ENCODE results near the gene CAPZA1.

The CAPZA1 gene

DNA sequence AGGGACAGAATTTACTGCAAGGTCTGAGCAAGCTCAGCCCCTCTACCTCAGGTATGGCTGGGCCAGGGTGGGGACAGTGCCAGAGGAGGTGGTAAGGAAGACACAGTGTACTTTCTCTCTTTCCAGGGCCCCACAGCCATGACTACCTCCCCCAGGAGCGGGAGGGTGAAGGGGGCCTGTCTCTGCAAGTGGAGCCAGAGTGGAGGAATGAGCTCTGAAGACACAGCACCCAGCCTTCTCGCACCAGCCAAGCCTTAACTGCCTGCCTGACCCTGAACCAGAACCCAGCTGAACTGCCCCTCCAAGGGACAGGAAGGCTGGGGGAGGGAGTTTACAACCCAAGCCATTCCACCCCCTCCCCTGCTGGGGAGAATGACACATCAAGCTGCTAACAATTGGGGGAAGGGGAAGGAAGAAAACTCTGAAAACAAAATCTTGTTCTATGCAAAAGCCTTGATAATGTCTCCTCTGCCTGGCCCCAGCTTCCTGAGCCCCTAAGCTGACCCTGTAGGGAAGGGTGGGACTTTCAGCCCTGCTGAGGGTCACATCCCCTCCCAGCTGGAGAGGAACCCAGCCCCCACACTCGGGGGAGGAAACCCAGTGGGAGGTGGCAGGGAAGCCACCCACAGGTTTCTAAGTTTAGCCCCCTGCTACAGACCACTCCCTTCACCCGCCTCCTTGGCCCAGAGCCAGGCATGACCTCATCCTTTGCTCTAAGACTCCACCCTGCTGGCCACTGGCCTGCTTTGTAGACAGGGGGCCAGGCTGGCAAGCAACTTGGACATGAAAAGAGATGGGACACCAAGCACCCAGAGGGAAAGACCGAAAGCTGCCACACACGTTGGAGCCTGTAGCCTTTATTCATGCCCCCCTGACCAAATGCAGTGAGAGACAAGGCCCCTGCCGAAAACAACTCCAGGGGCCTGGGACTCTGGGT, 80.9 kb downstream of the CAPZA1 start:
- peak in 55 of 58 donors; percentile 20 to 96 (median 76) for DNase-seq

DNA sequence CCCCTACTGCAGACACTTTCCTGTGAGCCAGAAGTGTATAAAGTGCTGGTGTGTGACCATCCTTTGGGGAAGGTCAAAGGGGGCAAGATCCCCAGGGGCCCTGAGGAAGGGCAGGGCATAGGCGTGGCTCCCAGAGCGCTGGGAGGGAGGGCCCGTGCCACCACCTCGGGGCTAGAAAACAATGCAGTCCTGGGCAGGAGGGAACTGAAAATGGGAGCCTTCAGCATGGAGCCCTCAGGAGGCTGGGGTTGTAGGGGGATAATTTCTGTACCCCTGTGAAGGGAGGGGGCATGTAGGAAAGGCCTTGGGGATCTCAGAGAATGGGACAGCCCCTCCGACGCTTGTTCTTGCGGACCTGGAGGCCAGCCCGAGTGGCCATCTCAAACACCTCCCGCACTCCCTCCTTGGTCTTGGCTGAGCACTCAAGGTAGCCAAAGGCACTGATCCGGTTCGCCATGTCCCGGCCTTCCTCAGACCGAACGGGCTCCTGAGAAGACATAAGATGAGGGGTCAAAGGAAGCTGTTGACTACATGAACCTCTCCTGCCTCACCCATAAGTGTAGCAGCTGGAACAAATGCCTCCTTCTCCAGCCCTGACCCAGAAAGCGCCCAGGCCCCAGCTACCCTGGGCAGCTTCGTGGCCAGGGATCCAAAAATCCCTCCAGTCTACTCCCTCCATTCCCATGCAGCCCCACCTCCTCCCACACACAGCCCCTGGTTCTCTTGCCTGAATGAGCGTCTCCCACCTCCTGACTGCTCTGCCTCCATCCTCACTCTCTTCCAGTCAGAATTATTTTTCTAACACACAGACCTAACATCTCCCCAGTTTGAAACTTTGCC, 81.8 kb downstream of the CAPZA1 start:
- no peak for DNase-seq

DNA sequence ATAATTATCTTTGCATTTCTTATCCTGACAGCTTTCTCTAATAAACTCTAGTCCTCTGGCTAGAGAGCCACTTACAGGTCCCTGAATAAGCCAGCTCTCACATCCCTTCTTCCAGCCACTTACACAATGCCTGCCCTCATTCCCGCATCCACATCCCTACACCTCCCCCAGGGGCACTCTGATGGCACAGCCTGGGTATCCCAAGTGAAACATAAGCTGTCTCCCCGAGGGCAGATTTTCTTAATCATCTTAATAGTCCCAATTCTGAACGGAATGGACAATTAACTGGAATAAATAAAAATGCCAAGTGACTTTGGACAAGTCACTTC, 82.4 kb downstream of the CAPZA1 start:
- no peak for DNase-seq

DNA sequence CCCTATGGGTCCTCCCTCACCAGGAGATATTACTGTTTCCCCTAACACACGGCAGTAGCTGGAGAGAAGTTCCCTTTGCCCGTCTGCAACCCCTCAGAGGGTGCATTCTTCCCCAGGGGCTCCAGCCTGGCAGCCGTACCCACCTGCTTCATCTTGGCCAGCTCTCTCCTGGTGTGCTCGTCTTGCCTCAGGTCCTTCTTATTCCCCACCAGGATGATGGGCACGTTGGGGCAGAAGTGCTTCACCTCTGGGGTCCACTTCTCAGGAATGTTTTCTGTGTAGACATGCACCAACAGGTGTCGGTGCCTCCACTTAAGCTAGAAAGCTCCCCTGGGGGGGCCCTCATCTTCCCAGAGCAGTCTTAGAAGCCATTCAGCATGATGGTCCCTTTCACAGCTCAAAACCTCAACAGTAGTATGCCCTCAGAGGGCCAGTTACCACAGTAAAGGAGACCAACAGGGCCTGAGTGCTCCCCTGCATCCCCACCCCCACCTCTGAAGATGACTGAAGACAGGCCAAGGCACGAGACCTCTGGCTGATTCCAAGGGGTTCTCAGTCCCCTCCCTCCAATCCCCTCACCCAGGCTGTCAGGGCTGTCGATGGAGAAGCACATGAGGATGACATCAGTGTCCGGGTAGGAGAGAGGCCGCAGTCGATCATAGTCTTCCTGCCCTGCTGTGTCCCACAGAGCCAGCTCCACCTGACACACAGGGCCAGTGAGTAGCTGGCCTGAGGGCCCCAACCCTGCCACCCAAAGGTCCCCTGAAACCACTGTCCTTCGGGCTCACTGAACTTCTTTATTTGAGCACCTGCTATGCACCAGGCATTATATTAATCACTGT, 83.0 kb downstream of the CAPZA1 start:
- DNase-seq: peak in 3 of 58 donors; percentile 5 to 25 (median 15)

- no peak for DNase-seq
These were observed 84.1 kb downstream of the CAPZA1 start for GRCh38 chr1:112703706-112704105.

DNA sequence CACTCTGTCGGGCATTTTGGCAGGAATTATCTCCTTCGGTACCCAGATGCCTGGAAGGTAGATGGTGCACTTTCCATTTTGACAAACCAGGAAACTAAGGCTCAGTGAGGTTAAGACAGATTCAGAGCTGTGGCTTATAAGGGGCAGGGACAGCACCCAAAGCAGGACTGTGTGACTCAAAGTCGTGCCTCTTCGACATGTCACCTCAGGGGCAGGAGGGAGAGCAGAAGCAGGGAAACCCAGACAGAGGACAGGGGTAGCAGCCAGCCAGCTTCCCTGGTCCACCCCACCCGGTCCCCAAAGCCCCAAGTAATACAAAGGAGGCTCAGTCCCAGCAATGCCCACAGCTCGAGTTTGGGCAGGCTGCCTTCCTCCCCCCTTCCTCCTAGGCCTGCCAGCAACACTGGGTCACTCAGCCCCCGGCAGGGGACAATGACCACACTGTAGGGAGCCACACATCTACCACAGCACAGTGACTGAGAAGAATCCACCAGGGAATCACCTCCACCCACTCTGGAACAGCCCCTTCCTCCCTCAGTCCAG, 84.8 kb downstream of the CAPZA1 start:
- peak in 55 of 58 donors; percentile 26 to 90 (median 74) for DNase-seq

- DNase-seq: peak in 28 of 58 donors; percentile 31 to 84 (median 60)
These were observed 85.4 kb downstream of the CAPZA1 start for GRCh38 chr1:112704934-112705627.

GRCh38 chr1:112706505-112707220, 87.0 kb downstream of the CAPZA1 start, which contains the start of gene RHOC:
Gene RHOC, minus strand, starts transcription at chr1:112707127. Its CDS starts 3,328 bp downstream, at chr1:112703799.
- DNase-seq: peak in 20 of 58 donors; percentile 18 to 67 (median 52)

DNA sequence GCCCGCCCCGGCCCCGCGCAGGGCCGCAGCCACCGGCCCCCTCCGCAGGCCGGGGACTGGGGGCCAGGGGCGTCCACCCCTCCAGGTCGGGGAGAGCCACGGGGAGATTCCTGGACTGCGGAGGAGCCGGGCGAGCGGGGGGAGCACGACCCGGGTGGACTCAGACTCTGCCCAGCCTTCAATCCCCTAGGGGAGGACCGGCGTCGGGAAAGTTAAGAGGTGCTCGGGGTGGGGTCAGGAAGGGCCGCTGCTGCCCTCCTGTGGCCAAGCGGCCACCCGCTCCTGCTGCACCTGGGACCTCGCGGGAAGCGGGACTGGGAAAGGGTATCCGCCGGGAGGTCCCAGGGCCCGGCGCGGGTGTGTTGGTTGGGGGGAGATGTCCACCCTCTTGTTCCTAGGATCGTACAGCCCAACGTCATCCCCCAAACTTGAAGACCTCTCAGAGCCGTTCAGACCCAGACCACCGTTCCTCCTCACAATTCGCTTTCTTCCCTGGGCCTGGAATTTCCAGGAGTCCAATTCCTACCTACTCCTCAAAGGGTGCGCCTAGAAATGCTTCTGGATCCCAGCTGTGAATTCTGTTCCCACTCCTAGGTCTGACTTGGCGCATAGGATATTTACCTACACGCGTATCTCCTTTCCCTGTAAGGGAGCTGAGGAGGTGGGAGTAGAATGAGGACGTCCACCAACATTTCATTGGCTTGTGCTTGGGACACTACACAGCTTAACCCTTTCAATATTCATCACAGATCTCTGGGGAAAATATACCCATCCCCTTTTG, 87.8 kb downstream of the CAPZA1 start:
- DNase-seq: peak in 54 of 58 donors; percentile 24 to 83 (median 64)

DNA sequence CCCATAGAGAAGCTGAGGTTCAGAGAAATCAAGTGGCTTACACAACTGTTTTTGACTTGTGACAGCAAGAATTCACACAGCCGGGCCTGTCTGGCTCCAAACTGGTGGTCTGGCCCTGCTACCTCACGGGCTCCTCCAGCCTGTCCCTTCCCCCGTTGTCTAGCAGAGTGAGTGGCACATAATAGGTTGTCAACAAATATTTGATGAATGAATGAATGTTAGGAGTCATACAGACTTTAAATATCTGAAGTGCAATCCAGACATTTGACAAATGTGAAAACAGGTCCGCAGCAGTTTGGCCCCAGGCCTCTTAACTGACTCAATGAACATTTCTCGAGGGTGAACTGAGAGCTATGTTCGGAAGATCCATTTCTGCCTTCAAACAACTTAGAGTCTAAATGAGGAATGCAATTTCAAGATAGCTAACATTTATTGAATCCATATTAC, 88.4 kb downstream of the CAPZA1 start:
- DNase-seq: no peak

DNA sequence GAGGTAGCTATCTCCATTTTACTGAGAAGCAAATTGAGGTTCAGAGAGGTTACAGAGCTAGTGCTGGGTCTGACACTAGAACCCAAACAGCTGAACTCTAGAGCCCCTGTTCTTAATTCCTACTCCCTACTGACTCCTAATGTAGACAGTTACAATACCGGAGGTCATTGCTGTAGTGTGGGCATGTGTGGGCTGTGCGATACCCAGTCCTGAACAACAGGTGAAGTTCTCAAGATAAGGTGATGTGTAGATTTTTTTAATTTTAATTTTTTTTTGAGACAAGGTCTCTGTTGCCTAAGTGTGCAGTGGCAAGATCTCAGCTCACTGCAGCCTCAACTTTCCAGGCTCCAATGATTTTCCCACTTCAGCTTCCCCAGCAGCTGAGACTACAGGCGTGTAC, 88.9 kb downstream of the CAPZA1 start:
- DNase-seq: no peak

DNA sequence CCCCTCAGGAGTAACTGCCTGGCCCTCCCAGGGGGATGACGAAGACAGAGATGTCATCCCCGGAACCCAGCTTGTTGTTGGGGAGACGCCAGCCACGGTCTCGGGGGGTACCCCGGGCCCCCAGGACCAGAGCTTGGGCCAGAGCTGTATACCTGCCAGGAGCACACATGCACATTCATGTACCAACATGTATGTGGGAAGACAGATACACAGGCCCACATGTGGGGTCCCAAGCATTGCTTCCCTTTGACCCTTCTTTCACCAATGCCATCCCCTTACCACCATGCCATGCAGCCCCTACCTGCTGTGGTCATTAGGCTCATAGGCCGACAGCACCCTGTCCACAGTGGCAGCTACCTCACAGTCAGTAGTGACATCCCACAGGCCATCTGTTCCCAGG, 90.5 kb downstream of the CAPZA1 start:
- DNase-seq: no peak

GRCh38 chr1:112710586-112710985, 91.0 kb downstream of the CAPZA1 start:
- DNase-seq: no peak

GRCh38 chr1:112711041-112711440, 91.4 kb downstream of the CAPZA1 start:
- peak in 1 of 58 donors; percentile 10 for DNase-seq

DNA sequence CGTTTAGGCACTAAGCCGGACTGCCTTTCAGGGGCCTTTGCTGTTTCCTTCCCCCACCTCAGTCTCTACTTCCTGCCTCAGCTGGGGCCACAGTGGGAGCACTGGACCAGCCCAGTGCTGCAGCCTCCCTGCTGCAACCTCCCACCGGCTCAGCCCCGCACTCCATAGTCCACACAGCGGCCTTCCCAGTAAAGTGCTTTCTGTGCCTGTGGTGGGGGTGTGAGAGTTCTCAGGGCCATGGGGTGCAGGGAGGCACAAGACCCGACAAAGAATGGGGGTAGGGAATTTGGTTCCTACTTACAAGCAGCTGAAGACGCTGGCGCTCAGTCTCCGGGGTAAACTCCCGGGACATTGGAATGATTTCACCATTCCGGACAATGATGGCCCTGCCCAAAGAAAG, 92.0 kb downstream of the CAPZA1 start:
- DNase-seq: no peak

- DNase-seq: no peak
These were observed 92.6 kb downstream of the CAPZA1 start for GRCh38 chr1:112712191-112712590.

DNA sequence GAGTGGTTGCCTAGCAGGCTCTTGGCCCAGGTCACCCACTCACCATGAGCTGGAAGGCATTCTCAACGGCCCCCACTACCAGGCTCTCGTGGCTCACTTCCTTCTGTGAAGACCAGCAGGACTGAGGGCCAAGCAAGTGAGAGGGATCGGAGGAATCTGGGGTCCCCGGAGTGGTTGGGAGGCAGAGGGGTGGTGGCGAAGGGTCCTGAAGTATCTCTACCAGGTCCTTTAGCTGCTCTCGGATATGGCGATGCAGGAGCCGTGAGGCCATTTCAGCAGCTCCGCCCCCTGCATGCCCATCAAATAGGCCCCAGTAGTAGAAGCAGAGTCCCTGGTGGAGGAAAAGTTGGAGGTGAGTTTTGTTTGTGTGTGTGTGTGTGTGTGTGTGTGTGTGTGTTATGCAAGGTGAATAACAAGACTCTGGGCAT, 93.1 kb downstream of the CAPZA1 start:
- peak in 1 of 58 donors; percentile 22 for DNase-seq
